Stimulated activated CD8-positive, alpha-beta memory T cell treated with anti-CD3 and anti-CD28 coated beads, Interleukin-4, amount 100 ng/mL, for 24 hours (primary cell): ENCODE measurements around the gene IQCF2.
"Not testable (repeated sequence)": the region's sequence is repeated elsewhere in the genome, so short reads cannot be mapped to it uniquely, and the experiment has no call there.

Source experiments
- DNase-seq: peaks from one replicate; pipeline ENCODE4 v3.0.0-alpha.2; 2020; ENCODE audit warnings: low read depth

IQCF2 gene

GRCh38 chr3:51879937-51880336 lies 18.5 kb downstream of the IQCF2 start:
- no peak for DNase-seq

GRCh38 chr3:51886447-51886846 lies 25.0 kb downstream of the IQCF2 start:
- DNase-seq, result no peak

GRCh38 chr3:51887620-51888019 lies 26.2 kb downstream of the IQCF2 start:
- DNase-seq, result no peak

DNA sequence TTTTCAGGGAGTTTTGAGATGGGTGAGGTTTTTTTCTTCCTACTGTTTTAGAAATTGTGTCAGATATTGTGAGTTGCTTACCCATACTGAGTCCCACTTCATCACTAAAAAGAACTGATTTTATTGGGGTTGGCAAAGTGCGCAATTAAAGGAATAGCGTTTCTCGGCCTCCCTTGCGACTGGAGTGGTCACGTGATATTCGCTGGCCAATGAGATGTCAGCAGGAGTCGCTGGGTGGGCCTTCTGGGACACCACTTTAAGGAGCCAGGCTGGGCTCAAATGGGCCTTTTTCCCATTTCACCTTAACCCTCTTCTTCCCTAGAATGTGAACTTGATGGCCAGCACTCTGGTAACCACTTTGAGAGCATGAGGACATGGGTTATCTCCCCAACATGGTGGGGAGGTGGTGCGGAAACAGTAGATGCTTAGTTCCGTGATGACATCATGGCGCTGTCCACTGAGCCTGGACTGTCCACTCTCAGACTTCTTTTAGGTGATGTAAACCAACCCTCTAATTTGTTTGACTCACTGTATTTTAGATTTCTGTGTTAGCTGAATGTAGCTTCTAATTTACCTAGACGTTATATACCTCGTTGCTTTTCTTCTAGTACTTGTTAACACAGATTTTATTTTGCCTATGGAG lies 27.2 kb downstream of the IQCF2 start:
- DNase-seq, result no peak

- no peak for DNase-seq
Measured at GRCh38 chr3:51891242-51892039, 30.0 kb downstream of the IQCF2 start.

- no peak for DNase-seq
Measured at GRCh38 chr3:51894391-51894790, 33.0 kb downstream of the IQCF2 start.

GRCh38 chr3:51894939-51895338 lies 33.5 kb downstream of the IQCF2 start:
- no peak for DNase-seq

- DNase-seq, result no peak
Measured at GRCh38 chr3:51896607-51897305, 35.3 kb downstream of the IQCF2 start.

DNA sequence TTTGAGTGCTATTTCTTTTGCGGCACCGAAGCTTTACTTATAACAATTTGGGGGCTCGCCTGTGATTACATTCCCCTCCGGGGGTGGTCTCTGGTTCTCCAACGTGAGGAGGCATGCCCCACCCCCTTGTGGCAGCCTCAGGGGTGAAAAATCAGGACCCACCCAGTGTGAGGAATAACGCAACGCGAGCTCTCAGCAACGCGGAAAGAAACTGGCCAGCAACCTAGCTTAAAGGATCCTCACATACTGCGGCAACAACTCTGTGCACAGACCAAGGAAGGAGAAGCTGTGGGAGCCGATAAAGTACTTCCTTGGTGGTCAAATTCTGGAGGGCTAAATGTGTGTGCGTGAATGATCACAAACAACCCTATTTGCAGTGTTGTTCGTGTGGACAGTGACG lies 36.0 kb downstream of the IQCF2 start:
- no peak for DNase-seq

DNA sequence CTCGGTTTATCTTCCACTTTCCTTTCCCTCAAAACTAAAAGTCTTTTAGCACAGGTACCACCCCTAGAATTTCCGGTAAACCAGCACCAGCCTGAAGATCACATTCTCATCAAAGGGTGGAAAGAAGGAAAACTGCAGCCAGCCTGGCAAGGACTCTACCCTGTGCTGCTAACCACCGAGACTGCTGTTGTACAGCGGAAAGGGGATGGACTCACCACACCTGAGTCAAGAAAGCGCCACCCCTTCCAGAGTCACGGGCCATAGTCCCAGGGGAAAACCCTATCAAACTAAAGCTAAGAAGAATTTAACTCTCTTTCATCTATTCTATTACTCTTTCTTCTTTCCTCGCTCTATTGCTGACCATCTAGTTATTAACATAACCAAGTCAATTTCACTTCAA lies 38.6 kb downstream of the IQCF2 start:
- DNase-seq, result not testable (repeated sequence)

- DNase-seq, result not testable (repeated sequence)
Measured at GRCh38 chr3:51902361-51902760, 40.9 kb downstream of the IQCF2 start.

DNA sequence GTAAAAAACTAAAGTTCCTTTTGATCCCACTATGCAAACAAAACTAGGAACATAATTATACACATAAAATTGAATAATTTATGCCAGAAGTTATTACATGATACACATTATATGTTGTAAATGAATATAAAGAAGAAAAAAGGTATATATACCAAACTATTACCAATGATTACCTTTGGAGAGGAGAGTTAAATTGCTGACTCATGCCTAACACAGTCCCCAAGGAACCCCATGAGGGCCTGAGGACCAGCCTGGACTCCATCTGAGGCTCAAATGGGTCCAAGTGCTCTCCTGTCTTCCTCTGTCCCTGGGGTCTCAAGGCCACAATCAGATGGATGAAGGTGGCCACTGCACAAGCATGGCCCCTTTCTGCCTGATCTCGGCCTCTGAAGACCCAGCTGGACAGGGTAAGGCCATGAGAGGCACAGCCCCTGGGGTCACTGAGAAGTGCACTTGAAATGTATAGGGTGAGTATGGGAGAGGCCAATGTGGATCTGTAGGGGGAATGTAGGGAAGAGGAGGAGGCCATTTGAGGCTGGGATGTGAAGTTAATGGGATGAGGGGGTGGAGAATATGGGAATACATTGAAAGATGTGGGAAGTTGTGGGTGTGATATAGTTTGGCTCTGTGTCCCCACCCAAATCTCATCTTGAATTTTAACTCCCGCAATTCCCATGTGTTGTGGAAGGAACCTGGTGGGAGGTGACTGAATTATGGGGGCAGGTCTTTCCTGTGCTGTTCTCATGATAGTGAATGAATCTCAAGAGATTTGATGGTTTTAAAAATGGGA lies 42.8 kb downstream of the IQCF2 start:
- no peak for DNase-seq

DNA sequence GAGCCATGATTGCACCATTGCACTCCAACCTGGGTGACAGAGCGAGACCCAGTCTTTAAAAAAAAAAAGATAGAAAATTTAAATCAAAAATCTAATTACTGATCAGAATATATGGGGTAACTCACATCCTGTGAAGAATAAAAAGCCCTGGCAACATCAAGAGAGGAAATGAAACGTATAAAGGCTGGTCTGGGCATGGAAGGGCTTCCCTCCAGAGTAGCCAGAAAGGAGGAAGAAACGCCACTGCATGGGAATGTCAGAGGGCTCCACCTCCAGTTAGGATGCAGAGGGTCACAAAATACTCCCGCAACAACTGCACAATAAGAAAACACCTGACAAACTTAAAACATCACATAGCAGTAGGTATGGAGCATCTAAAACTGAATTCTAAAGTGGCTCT lies 46.6 kb downstream of the IQCF2 start:
- DNase-seq, result no peak
